K562 (cell line): ENCODE results near the gene SORCS2. TPM values are rescaled to one million over a fixed set of nuclear protein-coding genes. Genes with fewer than 3 reads are reported as not detected.

ENCODE experiments used
- BRCA1 ChIP-seq, 2 experiments: fragments of 450-650 bp in 1 of 2; sonication (generic) in 1 of 2; formaldehyde crosslinking in 1 of 2; IDR thresholded peaks; 2 replicates each; pipeline versions ENCODE4 v1.5.0 to v1.6.1; 2017 to 2020; ENCODE audit warnings: mild to moderate bottlenecking in 1 of 2, missing genetic modification reagents in 1 of 2
- KAT8 ChIP-seq: fragments of 450-650 bp; IDR thresholded peaks from 2 replicates; pipeline ENCODE4 v1.6.1; 2016; ENCODE audit warnings: low read depth, mild to moderate bottlenecking
- PHF21A ChIP-seq: fragments of 450-650 bp; IDR thresholded peaks from 2 replicates; pipeline ENCODE4 v1.6.1; 2017; ENCODE audit warnings: low read depth, borderline replicate concordance
- polyA plus RNA-seq, 8 experiments: library from polyadenylated mRNA; depleted of rRNA in 4 of 8; stranded (reverse) in 5 of 8; unstranded in 3 of 8; fragments of >200 nt; fragmentation: Nextera tagmentation in 2 of 8; fragmentation: Illumina TruSeq in 1 of 8; extraction: Ambion mirVana in 2 of 8; extraction: Trizol in 1 of 8; gene quantifications; 2 replicates each; pipeline versions ENCODE4 v1.2.1 to v1.2.3, GENCODE V29; 2011 to 2014; ENCODE audit warnings: inconsistent platforms in 1 of 8, missing spikeins in 1 of 8
- total RNA-seq, 7 experiments: library from RNA; depleted of rRNA in 6 of 7; stranded (reverse); fragments of >200 nt in 6 of 7; fragmentation: Illumina TruSeq in 2 of 7; extraction: Trizol in 2 of 7; gene quantifications; 2 replicates each; pipeline versions ENCODE4 v1.2.1 to v1.2.3, GENCODE V29; 2011 to 2021; ENCODE audit warnings: low replicate concordance in 1 of 7
- TF ChIP-seq, protein P1 (sequence below): sonication (generic); formaldehyde crosslinking; IDR thresholded peaks from 2 replicates; pipeline ENCODE4 v1.8.1; 2023; ENCODE audit warnings: mild to moderate bottlenecking, missing genetic modification reagents
- TF ChIP-seq, protein P2 (sequence below): fragments of 450-650 bp; IDR thresholded peaks from 2 replicates; pipeline ENCODE4 v1.6.1; 2016; ENCODE audit warnings: borderline replicate concordance

The SORCS2 gene
- total and polyA plus RNA-seq, 9 of the 15 experiments (the other 6 are each of a cell fraction or from before 2014, with no cell fraction given): not detected

GRCh38 chr4:7327341-7327885 lies 135.1 kb downstream of the SORCS2 start (continued):
- TF ChIP-seq PHF21A (no peak), KAT8 (no peak), BRCA1 (IDR thresholded peaks at IDR 0.05) (no peak), BRCA1 (CRISPR knock-in tag; IDR thresholded peaks at IDR 0.05) (no peak)
- TF ChIP-seq, protein P1, sequence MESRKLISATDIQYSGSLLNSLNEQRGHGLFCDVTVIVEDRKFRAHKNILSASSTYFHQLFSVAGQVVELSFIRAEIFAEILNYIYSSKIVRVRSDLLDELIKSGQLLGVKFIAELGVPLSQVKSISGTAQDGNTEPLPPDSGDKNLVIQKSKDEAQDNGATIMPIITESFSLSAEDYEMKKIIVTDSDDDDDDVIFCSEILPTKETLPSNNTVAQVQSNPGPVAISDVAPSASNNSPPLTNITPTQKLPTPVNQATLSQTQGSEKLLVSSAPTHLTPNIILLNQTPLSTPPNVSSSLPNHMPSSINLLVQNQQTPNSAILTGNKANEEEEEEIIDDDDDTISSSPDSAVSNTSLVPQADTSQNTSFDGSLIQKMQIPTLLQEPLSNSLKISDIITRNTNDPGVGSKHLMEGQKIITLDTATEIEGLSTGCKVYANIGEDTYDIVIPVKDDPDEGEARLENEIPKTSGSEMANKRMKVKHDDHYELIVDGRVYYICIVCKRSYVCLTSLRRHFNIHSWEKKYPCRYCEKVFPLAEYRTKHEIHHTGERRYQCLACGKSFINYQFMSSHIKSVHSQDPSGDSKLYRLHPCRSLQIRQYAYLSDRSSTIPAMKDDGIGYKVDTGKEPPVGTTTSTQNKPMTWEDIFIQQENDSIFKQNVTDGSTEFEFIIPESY (CRISPR knock-in tag): no peak
- TF ChIP-seq, protein P2, sequence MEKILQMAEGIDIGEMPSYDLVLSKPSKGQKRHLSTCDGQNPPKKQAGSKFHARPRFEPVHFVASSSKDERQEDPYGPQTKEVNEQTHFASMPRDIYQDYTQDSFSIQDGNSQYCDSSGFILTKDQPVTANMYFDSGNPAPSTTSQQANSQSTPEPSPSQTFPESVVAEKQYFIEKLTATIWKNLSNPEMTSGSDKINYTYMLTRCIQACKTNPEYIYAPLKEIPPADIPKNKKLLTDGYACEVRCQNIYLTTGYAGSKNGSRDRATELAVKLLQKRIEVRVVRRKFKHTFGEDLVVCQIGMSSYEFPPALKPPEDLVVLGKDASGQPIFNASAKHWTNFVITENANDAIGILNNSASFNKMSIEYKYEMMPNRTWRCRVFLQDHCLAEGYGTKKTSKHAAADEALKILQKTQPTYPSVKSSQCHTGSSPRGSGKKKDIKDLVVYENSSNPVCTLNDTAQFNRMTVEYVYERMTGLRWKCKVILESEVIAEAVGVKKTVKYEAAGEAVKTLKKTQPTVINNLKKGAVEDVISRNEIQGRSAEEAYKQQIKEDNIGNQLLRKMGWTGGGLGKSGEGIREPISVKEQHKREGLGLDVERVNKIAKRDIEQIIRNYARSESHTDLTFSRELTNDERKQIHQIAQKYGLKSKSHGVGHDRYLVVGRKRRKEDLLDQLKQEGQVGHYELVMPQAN: no peak
